ENCODE data around the gene TIGD1.

TIGD1 gene

GRCh38 chr2:232556426-232556825 is 6.1 kb upstream of the TIGD1 start:
- TF ChIP-seq, protein P1, sequence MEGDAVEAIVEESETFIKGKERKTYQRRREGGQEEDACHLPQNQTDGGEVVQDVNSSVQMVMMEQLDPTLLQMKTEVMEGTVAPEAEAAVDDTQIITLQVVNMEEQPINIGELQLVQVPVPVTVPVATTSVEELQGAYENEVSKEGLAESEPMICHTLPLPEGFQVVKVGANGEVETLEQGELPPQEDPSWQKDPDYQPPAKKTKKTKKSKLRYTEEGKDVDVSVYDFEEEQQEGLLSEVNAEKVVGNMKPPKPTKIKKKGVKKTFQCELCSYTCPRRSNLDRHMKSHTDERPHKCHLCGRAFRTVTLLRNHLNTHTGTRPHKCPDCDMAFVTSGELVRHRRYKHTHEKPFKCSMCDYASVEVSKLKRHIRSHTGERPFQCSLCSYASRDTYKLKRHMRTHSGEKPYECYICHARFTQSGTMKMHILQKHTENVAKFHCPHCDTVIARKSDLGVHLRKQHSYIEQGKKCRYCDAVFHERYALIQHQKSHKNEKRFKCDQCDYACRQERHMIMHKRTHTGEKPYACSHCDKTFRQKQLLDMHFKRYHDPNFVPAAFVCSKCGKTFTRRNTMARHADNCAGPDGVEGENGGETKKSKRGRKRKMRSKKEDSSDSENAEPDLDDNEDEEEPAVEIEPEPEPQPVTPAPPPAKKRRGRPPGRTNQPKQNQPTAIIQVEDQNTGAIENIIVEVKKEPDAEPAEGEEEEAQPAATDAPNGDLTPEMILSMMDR (IDR thresholded peaks at IDR 0.05; ENCODE audit: insufficient read depth, low read depth, low read length, missing control alignments) = no peak
- no peak overlapping the region for H3K4me3 ChIP-seq (ENCODE audit: low read depth, low read length)
- no peak for DNase-seq (ENCODE audit: low read depth)

DNA sequence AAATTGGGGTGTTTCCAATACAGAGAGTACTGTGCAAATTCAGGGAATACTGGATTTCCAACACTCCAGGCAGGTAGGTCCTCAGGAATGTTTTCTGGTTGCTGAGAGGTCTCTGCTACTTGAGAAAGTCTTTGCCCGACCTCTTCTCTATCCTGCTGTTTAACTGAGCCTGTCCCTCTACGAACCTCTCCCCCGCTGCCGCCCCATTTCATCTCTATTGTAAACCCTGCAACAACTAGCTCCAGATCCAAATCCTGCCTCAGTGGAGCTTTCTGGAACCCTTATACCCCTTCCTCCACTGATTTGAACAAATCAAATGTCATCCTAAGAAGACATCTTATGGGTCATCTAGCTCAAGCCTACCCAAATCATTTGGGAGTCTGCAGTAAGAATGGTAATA is 1.4 kb upstream of the TIGD1 start:
- TF ChIP-seq, protein P1 (IDR thresholded peaks at IDR 0.05; ENCODE audit: insufficient read depth, low read depth, low read length, missing control alignments) = no peak
- H3K4me3 ChIP-seq (ENCODE audit: low read depth, low read length) = peak overlapping the region; percentile 95
- no peak for DNase-seq (ENCODE audit: low read depth)

- DNase-seq (ENCODE audit: low read depth) = no peak
- H3K4me3 ChIP-seq (ENCODE audit: low read depth, low read length) = peak overlapping the region; percentile 95
- TF ChIP-seq, protein P1 (IDR thresholded peaks at IDR 0.05; ENCODE audit: insufficient read depth, low read depth, low read length, missing control alignments) = no peak
These were observed 887 bp upstream of the TIGD1 start for GRCh38 chr2:232551250-232551638.

DNA sequence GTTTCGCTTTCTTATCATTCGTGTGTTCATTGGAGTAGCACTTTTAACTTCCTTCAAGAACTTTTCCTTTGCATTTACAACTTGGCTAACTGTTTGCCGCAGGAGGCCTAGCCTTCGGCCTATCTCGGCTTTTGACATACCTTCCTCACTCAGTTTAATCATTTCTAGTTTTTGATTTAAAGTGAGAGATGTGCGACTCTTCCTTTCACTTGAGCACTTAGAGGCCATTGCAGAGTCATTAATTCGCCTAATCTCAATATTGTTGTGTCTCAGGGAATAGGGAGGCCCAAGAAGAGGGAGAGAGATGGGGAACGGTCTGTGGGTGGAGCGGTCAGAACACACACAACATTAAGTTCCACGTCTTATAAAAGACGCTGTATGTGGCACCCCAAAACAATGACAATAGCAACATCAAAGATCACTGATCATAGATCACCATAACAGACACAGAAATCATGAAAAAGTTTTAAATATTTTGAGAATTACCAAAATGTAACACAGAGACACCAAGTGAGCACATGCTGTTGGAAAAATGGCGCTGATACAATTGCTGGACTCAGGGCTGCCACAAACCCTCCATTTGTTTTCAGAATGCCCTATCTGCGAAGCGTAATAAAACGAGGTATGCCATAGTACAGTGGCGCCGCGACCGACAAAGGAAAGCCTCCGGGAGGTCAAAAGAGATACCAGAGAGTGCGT is 553 bp downstream of the TIGD1 start:
- H3K4me3 ChIP-seq (ENCODE audit: low read depth, low read length) = peak overlapping the region; percentile 95
- TF ChIP-seq, protein P1 (IDR thresholded peaks at IDR 0.05; ENCODE audit: insufficient read depth, low read depth, low read length, missing control alignments) = no peak
- no peak for DNase-seq (ENCODE audit: low read depth)

DNA sequence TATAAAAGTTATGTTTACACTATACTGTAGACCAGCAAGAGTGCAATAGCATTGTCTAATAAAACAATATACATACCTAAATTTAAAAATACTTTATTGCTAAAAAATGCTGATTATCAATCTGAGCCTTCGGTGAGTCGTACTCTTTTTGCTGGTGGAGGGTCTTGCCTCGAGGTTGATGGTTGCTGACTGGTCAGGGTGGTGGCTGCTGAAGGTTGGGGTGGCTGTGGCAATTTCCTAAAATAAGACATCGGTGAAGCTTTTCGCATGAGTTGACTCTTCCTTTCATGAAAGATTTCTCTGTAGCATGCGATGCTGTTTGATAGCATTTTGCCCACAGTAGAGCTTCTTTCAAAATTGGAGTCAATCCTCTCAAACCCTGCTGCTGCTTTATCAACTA is 2.4 kb downstream of the TIGD1 start:
- DNase-seq (ENCODE audit: low read depth) = no peak
- no peak overlapping the region for H3K4me3 ChIP-seq (ENCODE audit: low read depth, low read length)
- TF ChIP-seq, protein P1 (IDR thresholded peaks at IDR 0.05; ENCODE audit: insufficient read depth, low read depth, low read length, missing control alignments) = no peak

GRCh38 chr2:232545511-232546375 is 4.6 kb downstream of the TIGD1 start:
- no peak overlapping the region for H3K4me3 ChIP-seq (ENCODE audit: low read depth, low read length)
- TF ChIP-seq, protein P1 (IDR thresholded peaks at IDR 0.05; ENCODE audit: insufficient read depth, low read depth, low read length, missing control alignments) = no peak
- DNase-seq (ENCODE audit: low read depth) = no peak
